Endothelial cell of umbilical vein (primary cell): ENCODE results near the gene CCDC187. TPM values are rescaled to one million over a fixed set of nuclear protein-coding genes. Genes with fewer than 3 reads are reported as not detected.

ENCODE experiments used
- BruUV-seq: library from RNA; stranded (reverse); fragments of 400-500 nt; replicated peaks from 2 replicates; lab custom pipeline; 2021; lab: Mats Ljungman, UMichigan
- CTCF ChIA-PET: fragments of 300-600, 350-600 bp; sonication (Branson Sonifier 250); formaldehyde crosslinking; loops from one replicate; lab custom pipeline; 2021; ENCODE audit warnings: antibody characterized with exemption, inconsistent platforms; lab: Charles Lee
- POLR2A ChIA-PET: fragments of 300-600, 350-600 bp; sonication (Branson Sonifier 250); formaldehyde crosslinking; loops from one replicate; lab custom pipeline; 2021; ENCODE audit warnings: antibody characterized with exemption, inconsistent platforms; lab: Charles Lee
- DNase-seq: peaks from one replicate; pipeline ENCODE4 v3.0.0-alpha.2; 2011; ENCODE audit warnings: low read depth, low spot score
- FAIRE-seq: peaks from 2 replicates; lab custom pipeline; 2011; peaks lifted over from hg19 to GRCh38; lab: Jason Lieb, UNC
- H2AFZ ChIP-seq: 2 replicates; pipeline ENCODE4 v1.6.0; 2012; ENCODE audit warnings: low read depth, low read length, control low read depth, inconsistent platforms
- H3K27ac ChIP-seq: 2 replicates; pipeline ENCODE4 v1.5.1; 2011; ENCODE audit warnings: low read depth, mild to moderate bottlenecking, control low read depth, low read length, moderate library complexity; ENCODE audit not compliant: insufficient read depth
- H3K27me3 ChIP-seq, 2 experiments: 2 replicates each; pipeline versions ENCODE4 v1.6.0 to v1.6.1; 2011; ENCODE audit warnings: low read length in 2 of 2, mixed read lengths in 1 of 2; ENCODE audit not compliant: control insufficient read depth in 2 of 2, insufficient read depth in 2 of 2
- H3K36me3 ChIP-seq, 2 experiments: 2 replicates in 1 of 2; 3 replicates in 1 of 2; pipeline ENCODE4 v1.5.1; 2011; ENCODE audit warnings: low read length in 2 of 2, mild to moderate bottlenecking in 1 of 2, moderate library complexity in 1 of 2; ENCODE audit not compliant: control insufficient read depth in 2 of 2, insufficient read depth in 2 of 2; ENCODE audit errors: extremely low read depth in 1 of 2
- H3K4me1 ChIP-seq: 3 replicates; pipeline ENCODE4 v1.5.1; 2011; ENCODE audit warnings: mild to moderate bottlenecking, low read length; ENCODE audit not compliant: control insufficient read depth, insufficient read depth; ENCODE audit errors: extremely low read depth
- H3K4me2 ChIP-seq: 2 replicates; pipeline ENCODE4 v1.6.1; 2011; ENCODE audit warnings: low read length, control low read depth, mixed read lengths; ENCODE audit not compliant: insufficient read depth
- H3K4me3 ChIP-seq, 3 experiments: fragments of 200-600 bp in 1 of 3; sonication (generic), shearing (Covaris generic) in 1 of 3; replicated peaks in 1 of 3; 2 replicates each; pipeline ENCODE4 v1.5.1; 2011 to 2016; ENCODE audit warnings: control low read depth in 3 of 3, low read length in 3 of 3, mild to moderate bottlenecking in 2 of 3, inconsistent platforms in 1 of 3, low read depth in 1 of 3, moderate library complexity in 1 of 3; ENCODE audit not compliant: insufficient read depth in 1 of 3
- H3K79me2 ChIP-seq: 2 replicates; pipeline ENCODE4 v1.6.0; 2012; ENCODE audit warnings: low read length, inconsistent platforms; ENCODE audit not compliant: control insufficient read depth, insufficient read depth
- H3K9ac ChIP-seq: replicated peaks from 2 replicates; pipeline ENCODE3; 2011; ENCODE audit warnings: low read length, control low read depth; ENCODE audit not compliant: insufficient read depth; ENCODE audit errors: extremely low read depth
- H3K9me1 ChIP-seq: replicated peaks from 3 replicates; pipeline ENCODE4 v1.6.0; 2011; ENCODE audit warnings: mild to moderate bottlenecking, low read length; ENCODE audit not compliant: control insufficient read depth, insufficient read depth; ENCODE audit errors: extremely low read depth
- H3K9me3 ChIP-seq: replicated peaks from 2 replicates; pipeline ENCODE4 v1.5.1; 2012; ENCODE audit warnings: low read length, inconsistent platforms; ENCODE audit not compliant: control insufficient read depth, insufficient read depth
- H4K20me1 ChIP-seq: replicated peaks from 2 replicates; pipeline ENCODE3; 2011; ENCODE audit warnings: mild to moderate bottlenecking, low read length; ENCODE audit not compliant: control insufficient read depth, insufficient read depth; ENCODE audit errors: extremely low read depth
- EZH2 ChIP-seq: IDR thresholded peaks from 2 replicates; pipeline ENCODE4 v1.6.1; 2012; ENCODE audit warnings: borderline replicate concordance, low read depth, mild to moderate bottlenecking, moderate library complexity, low read length, inconsistent platforms; ENCODE audit not compliant: severe bottlenecking
- FOS ChIP-seq: IDR thresholded peaks from 2 replicates; pipeline ENCODE4 v1.6.1; 2011; ENCODE audit warnings: mild to moderate bottlenecking, low read length, moderate library complexity, borderline replicate concordance; ENCODE audit not compliant: insufficient read depth
- GATA2 ChIP-seq: IDR thresholded peaks from 2 replicates; pipeline ENCODE4 v1.7.0; 2011; ENCODE audit warnings: low read depth, mild to moderate bottlenecking, moderate library complexity, mixed read lengths, low read length; ENCODE audit not compliant: insufficient read length, insufficient read depth
- JUN ChIP-seq: IDR thresholded peaks from 2 replicates; pipeline ENCODE4 v1.6.1; 2011; ENCODE audit warnings: borderline replicate concordance, low read depth; ENCODE audit not compliant: insufficient read length, insufficient read depth
- MYC ChIP-seq: IDR thresholded peaks from one replicate; pipeline ENCODE4 v1.6.1; 2011; ENCODE audit warnings: mild to moderate bottlenecking, low read depth, low read length
- POLR2A ChIP-seq: IDR thresholded peaks from 2 replicates; pipeline ENCODE4 v1.6.1; 2012; ENCODE audit warnings: low read depth, mild to moderate bottlenecking, control low read depth, low read length
- POLR2AphosphoS5 ChIP-seq: IDR thresholded peaks from 2 replicates; pipeline ENCODE4 v1.6.1; 2012; ENCODE audit warnings: low read depth, mild to moderate bottlenecking, control low read depth, low read length, moderate library complexity; ENCODE audit not compliant: insufficient read depth
- dilution Hi-C: fragments of 300-500 bp; cut with MboI; formaldehyde crosslinking; loops from one replicate; pipeline ENCODE4 v1.15.0; 2019; ENCODE audit warnings: low sequenced_read_pairs; ENCODE audit not compliant: extremely low pct_ligation_motif_present
- intact Hi-C: fragments of 100-400 bp; cut with micrococcal nuclease; formaldehyde crosslinking; loops from one replicate; pipeline ENCODE4 v1.10.0; 2022
- polyA plus RNA-seq, 4 experiments: library from polyadenylated mRNA; depleted of rRNA in 3 of 4; stranded (reverse) in 3 of 4; unstranded in 1 of 4; fragments of >200 nt; gene quantifications; 2 replicates each; pipeline versions ENCODE4 v1.2.1 to v1.2.3, GENCODE V29; 2011 to 2012; ENCODE audit warnings: missing spikeins in 1 of 4
- total RNA-seq: library from RNA; stranded (reverse); gene quantifications from 2 replicates; pipeline ENCODE4 v1.2.3, GENCODE V29; 2021
- TF ChIP-seq, protein P1 (sequence below), 2 donors: IDR thresholded peaks; 1 replicate in 1 of 2; 2 replicates in 1 of 2; pipeline ENCODE4 v1.5.1; 2011; ENCODE audit warnings: low read length in 2 of 2, mild to moderate bottlenecking in 2 of 2, moderate library complexity in 2 of 2, control low read depth in 1 of 2, inconsistent platforms in 1 of 2, low read depth in 1 of 2; ENCODE audit not compliant: insufficient read depth in 1 of 2; ENCODE audit errors: extremely low read depth in 1 of 2
- TF ChIP-seq, protein P2 (sequence below): IDR thresholded peaks from 2 replicates; pipeline ENCODE4 v1.6.1; 2011; ENCODE audit not compliant: insufficient read depth, insufficient read length

The CCDC187 gene
- total and polyA plus RNA-seq, 2 donors (not counting 3 experiments of a cell fraction or from before 2014, with no cell fraction given): not detected

DNA sequence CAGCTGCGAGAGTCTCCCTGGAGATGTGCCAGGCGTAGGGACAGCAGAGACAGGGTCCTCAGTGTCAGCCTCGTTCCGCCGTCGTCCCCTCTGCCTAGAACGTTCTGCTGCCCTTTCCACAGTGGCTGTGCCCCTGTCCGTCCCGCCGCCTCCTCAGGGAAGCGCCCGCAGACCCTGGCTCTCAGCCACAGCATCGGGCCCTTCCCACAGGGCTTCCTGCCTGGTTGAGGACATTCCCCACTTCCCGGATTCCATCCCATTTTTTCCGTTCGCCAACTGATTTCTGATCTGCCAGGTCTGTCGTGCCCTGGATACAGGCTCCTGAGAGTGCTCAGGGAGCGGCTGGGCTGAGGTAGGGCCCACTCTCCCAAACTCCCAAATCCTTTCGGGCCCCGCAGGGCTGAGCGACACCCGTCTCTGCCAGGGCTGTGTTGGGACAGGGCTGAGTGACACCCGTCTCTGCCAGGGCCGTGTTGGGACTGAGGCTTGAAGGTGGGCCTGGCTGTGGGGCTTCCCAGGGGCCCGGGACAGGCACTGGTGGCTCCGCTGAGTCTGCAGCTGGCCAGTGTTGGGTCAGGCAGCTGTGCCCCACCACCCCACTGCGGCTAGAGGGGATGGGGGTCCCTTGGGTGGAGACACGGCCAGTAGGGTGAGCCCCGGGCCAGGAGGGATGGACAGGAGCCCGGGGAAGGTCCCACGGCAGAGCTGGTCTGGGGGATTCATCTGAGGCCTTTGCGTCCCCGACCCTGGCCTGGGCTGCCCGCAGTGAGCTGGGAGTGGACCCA lies 43.8 kb upstream of the CCDC187 start:
- BruUV-seq: no TSS peak
- no peak overlapping the region for H2AFZ ChIP-seq
- H3K36me3 ChIP-seq: no peaks in the 10 kb centered on the region
- intact Hi-C loops: no loop called here
- H4K20me1 ChIP-seq: no peaks in the 10 kb centered on the region
- H3K4me3 ChIP-seq: no peak overlapping the region
- TF ChIP-seq, protein P1, sequence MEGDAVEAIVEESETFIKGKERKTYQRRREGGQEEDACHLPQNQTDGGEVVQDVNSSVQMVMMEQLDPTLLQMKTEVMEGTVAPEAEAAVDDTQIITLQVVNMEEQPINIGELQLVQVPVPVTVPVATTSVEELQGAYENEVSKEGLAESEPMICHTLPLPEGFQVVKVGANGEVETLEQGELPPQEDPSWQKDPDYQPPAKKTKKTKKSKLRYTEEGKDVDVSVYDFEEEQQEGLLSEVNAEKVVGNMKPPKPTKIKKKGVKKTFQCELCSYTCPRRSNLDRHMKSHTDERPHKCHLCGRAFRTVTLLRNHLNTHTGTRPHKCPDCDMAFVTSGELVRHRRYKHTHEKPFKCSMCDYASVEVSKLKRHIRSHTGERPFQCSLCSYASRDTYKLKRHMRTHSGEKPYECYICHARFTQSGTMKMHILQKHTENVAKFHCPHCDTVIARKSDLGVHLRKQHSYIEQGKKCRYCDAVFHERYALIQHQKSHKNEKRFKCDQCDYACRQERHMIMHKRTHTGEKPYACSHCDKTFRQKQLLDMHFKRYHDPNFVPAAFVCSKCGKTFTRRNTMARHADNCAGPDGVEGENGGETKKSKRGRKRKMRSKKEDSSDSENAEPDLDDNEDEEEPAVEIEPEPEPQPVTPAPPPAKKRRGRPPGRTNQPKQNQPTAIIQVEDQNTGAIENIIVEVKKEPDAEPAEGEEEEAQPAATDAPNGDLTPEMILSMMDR (IDR thresholded peaks at IDR 0.05; ENCODE audit: extremely low read depth in 1 of 2, insufficient read depth in 1 of 2, low read depth in 1 of 2, low read length in 2 of 2): no peak
- TF ChIP-seq FOS (no peak), MYC (no peak)
- CTCF ChIA-PET: no interaction called here
- no peaks in the 10 kb centered on the region for H3K9me3 ChIP-seq
- no peaks in the 10 kb centered on the region for H3K9me1 ChIP-seq
- H3K27me3 ChIP-seq: no peaks in the 10 kb centered on the region
- no peaks in the 10 kb centered on the region for H3K79me2 ChIP-seq
- H3K4me1 ChIP-seq: peaks cover 5% of the 10 kb centered on the region
- no peak for DNase-seq
- H3K4me2 ChIP-seq: no peak overlapping the region
- no peak overlapping the region for H3K9ac ChIP-seq
- no peak overlapping the region for H3K27ac ChIP-seq
- dilution Hi-C loops: no loop called here
- no peak for FAIRE-seq
- POLR2A ChIA-PET: no interaction called here

GRCh38 chr9:136346927-136347465 lies 43.1 kb upstream of the CCDC187 start:
- POLR2A ChIA-PET: no interaction called here
- Histone ChIP-seq H3K27ac (no peak overlapping the region), H3K4me1 (peaks cover 10% of the 10 kb centered on the region), H3K9me3 (no peaks in the 10 kb centered on the region), H2AFZ (no peak overlapping the region), H3K36me3 (no peaks in the 10 kb centered on the region), H4K20me1 (no peaks in the 10 kb centered on the region), H3K4me2 (no peak overlapping the region), H3K79me2 (no peaks in the 10 kb centered on the region), H3K9ac (no peak overlapping the region), H3K4me3 (no peak overlapping the region), H3K9me1 (no peaks in the 10 kb centered on the region), H3K27me3 (no peaks in the 10 kb centered on the region)
- no TSS peak for BruUV-seq
- dilution Hi-C loops: no loop called here
- FAIRE-seq: no peak
- DNase-seq: no peak
- TF ChIP-seq POLR2AphosphoS5 (no peak), EZH2 (no peak), GATA2 (no peak), FOS (no peak), MYC (no peak), POLR2A (no peak), JUN (no peak)
- TF ChIP-seq, protein P1 (IDR thresholded peaks at IDR 0.05; ENCODE audit: extremely low read depth in 1 of 2, insufficient read depth in 1 of 2, low read depth in 1 of 2, low read length in 2 of 2): no peak
- TF ChIP-seq, protein P2, sequence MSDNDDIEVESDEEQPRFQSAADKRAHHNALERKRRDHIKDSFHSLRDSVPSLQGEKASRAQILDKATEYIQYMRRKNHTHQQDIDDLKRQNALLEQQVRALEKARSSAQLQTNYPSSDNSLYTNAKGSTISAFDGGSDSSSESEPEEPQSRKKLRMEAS: no peak
- CTCF ChIA-PET: no interaction called here
- intact Hi-C loops: loop anchor here (1.0 kb wide), 1 partner anchor 284 kb away; no protein-coding TSS in a partner anchor
